ENCODE results near the gene VMA21.

Gene VMA21, protein sequence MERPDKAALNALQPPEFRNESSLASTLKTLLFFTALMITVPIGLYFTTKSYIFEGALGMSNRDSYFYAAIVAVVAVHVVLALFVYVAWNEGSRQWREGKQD
- total RNA-seq = 69.2 reads per million, percentile 75 among the genes with 10 or more reads in this experiment

DNA sequence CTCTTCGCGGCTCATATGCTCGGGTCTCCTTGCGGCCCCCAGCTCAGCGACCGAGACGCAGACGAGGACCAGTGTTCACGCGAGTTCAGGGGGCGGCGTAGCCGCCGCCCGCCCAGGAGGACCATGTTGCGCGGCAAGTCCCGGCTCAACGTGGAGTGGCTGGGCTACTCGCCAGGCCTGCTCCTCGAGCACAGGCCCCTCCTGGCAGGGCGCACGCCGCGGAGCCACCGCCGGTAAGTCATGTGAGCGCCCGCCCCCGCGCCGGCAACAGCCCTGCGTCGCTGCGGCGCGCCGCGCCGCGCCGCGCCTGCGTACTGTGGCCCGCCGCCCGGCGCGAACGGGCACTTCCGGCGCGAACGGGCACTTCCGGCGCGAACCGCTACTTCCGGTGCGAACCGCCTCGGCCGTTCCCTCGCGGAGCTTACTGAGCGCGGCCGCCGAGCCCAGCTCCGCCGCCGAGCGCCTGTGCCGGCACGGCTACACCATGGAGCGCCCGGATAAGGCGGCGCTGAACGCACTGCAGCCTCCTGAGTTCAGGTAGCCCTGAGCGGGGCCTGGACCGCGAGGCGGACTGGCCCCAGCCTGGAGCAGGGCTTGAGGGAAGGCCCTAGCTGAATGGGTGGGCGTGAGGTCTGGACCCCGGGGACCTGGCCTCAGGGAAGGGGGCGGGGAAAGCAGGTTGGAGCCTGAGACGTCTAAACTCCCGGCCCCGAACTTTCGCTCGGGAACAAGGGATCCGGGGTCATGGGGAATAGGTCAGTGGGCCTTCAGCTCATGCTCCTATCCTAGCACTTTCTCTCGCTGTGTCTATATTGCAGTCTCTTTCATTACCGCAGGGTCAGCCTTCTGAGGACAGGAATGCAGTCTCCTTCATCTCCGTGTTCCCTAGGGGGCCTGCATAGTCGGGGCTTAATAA, at the start of gene VMA21:
Gene VMA21 (plus strand): TSS at position 382 of the 916 bp plus-strand sequence. CDS start 103 bp downstream, at position 485.
- peak; percentile 69 for DNase-seq

DNA sequence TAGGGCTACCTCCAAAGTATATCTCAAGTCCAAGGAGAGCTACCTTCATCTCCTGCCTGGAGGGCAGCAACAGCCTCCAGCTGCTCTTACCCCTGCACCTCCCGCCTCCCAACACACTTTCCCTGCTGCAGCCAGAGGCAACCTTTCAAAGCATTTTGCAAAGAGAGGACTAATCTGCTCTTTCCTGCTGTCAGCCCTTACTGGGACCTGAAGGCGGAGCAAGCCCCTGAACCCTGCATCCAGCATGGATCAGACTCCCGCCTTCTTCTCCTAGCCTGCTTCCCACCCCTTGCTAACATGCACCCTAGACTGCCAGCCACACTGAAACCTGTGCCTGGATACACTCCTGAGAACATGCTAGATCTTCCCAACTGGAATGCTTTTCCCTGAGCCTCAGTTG, 37.7 kb upstream of the VMA21 start:
- DNase-seq = no peak

DNA sequence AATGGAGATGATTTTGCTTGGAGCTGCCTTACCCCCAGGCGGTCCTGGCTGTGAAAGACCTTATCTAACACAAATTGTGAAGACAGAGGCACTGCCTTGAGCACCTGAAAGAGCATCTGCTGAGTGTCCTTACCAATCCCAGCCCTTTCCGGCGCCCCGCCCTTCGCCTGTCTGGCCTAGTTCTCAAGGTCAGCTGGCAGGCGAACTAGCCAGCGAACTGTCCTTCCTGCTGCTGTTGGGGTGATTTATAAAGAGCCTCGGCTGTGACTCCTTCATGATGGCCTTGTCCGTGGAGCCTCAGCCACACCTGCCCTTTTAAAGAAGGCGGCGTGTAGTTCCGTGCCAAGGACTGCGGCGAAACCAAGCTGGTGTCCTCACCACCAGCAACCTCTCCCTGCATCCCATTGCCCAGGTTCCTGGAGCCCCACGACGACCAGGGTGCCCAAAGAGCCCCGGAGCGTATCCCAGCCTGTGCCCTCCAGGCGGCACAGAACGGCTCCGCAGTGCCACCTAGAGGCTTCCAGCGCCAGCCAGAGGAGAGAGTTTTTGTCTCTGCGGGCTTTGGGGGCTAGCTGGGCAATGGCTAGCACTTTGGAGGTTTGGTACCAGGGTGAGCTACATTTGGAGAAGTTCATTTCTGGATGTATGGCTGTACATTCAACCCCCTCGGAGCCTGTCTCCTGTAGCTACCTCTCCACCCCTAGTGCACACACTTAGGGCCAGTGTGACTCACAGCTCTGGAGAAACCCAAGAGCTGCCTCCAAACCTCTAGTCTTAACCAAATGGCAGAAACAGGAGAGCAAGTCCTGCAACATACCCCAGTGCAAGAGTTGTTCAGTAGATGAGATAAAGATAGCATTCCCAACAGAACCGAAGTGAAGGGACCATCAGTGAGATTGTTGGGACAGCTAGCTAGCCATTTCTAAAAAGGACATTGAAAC, 36.8 kb upstream of the VMA21 start:
- peak; percentile 21 for DNase-seq

DNA sequence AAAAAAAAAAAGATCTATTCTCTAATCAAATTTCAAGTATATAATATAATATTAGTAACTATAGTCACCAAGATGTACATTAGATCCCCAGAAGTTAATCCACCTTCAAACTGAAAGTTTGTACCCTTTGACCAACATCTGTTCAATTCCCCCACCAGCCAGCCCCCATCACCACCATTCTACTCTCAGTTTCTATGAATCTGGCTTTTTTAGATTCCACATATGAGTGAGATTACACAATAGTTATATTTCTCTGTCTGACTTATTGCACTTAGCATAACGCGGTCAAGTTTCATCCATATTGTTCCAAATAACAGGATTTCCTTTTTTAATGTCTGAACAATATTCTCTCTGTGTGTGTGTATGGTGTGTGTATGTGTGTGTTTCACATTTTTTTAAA, 33.7 kb upstream of the VMA21 start:
- DNase-seq = no peak

DNA sequence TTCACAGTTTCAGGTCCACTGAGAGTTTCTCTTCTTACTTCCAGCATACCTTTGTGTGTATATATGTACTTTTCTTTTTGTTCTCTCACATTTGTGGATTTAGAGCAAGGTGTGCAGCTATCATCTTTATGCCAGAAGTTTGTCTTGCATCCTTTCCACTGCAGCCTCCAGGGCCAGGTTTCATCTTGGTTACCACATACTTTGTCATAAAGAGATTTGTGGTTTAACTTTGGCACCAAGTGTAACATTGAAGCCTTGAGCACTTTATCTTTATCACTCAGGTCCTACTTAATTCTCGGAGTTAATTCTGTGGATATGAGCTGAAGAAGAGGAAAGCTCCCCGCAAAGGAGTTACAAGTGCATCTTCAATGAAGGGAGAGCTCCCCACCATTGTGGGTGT, 31.4 kb upstream of the VMA21 start:
- no peak for DNase-seq

DNA sequence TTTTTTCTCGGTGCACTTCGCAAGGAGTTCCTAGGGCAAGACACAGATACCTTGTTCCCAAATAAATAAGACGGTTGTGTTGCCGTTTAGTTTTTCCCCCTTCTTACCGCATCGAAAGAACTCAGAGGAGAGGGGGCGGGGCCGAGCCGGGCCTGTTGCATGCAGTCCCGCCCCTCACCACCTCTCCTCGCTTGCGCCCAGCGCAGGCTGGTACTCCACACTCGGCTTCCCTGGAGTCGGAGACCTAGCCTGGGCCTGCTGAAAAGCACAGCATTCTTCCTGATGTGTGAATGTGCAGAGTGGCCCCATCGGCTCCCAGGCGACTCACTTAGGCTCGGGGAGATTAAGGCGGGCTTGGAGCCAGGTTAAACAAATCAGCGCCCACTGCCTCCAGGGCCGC, 26.1 kb upstream of the VMA21 start:
- no peak for DNase-seq

DNA sequence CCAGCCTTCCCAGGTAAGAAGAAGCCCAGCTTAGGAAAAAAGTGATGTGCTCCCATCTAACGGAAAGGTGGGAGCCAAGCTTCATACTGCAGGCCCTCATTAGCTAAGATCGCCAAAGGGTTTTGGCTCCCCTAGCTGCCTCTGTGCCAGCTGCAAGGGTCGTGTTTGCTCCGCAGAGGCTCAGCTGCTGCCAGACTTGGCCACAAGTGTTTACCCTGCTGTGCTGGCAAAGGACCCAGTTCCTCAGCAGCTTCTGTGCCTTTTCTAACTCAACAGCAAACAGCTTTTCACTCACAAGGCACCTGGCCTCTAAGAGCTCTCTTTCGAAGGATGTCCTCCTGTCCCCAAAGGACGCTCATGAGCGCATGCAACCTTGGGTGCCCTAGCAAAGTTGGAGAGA, 12.2 kb upstream of the VMA21 start:
- DNase-seq = no peak

DNA sequence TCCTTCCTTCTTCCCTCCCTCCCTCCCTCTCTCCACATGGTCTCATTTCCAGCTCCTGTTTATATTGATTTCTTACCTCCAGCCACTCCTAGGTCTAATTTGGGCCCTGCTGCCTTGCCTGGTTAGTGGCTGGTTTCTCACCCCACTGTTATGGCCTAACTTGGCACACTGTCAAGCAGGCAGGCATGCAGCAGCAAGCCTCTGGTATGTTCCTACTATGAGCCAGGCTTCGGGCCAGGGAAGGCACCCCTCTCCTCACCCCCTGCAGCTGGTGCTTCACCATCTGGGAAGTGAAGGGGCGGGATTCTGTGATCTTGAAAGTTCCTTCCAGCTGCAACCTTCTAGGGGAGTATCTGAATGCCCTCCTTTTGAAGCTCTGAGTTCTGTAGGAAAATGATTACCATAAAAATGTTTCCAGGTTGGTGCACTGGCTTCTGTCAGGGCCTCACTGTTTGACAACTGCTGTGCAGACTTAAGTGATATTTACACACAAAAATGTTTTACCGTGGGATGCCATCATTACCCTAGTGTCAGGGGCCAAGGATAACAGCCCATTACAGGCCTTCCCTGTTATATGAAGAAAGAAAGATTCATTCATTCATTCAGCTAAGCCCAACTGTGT, 10.1 kb upstream of the VMA21 start:
- no peak for DNase-seq

DNA sequence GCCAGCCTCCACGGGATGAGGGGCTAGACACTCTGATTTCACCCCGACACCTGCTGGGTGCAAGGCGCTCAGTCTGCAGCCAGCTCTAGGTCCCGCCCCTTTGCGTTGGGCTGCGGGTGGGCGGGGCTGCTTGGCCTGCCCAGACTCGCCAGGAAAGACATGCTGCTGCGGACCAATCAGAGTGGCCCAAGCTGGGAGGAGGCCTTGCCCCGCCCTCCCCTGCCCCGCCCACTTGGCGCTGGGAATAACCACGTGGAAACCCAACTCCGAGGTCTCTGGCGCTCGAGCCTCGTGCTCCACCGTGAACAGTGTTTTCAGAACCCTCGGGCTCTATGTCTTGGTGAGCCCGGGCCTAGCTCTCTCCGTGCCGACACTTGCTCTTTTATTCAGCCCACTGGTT, 5.3 kb upstream of the VMA21 start:
- DNase-seq = no peak

DNA sequence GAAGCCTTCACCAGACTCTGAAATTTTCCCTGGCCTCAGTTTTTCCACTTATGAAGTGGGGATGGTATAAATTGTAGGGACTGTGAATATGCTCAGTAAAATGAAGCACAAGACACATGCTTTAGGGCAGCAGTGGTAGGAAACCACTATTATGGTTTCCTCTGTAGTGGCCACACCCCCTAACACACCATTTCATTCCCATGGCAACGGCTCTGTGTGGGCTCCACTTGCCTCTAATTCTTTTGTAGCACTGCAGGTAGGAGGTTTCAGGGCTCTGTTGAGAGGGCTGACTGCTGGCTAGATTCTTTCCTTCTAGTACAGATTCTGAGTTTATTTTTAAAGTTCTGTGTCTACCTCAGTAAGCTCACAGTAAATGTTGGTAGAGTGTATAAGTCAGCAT, 3.5 kb upstream of the VMA21 start:
- DNase-seq = peak; percentile 51

DNA sequence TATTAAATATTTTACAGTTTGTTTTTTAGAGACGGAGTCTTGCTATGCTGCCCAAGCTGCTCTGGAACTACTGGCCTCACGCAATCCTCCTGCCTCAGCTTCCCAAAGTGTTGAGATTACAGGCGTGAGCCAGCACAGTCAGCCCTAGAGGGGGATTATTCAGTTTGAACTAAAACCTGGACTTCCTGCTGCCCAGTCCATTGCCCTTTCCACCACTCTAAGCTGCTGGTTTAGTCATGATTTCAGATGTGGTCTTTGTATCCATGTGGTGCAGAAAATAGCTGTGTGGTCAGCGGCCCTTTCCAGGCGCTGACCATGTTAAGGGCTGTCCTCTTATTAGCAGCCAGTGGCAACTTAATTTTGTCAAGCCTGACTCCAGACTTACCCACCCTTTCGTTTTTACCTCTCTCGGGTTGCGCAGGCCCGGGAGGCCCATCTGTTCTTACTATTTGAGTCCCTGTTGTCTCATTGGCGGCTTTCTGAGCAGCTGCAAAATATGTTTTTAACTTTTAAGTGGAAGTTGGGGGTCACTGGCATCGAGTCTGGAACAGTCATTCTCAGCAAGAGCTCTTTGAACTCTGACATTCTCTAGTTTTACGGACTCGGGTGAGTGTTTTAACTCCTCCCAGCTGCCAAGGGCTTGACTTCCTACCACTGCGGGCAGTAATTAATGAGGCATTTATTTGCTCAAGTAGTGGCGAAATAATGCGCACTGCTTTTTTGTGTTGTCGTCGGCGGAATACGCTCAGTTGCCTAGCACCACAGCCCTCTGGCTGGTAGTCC, 773 bp upstream of the VMA21 start:
- peak; percentile 10 for DNase-seq

DNA sequence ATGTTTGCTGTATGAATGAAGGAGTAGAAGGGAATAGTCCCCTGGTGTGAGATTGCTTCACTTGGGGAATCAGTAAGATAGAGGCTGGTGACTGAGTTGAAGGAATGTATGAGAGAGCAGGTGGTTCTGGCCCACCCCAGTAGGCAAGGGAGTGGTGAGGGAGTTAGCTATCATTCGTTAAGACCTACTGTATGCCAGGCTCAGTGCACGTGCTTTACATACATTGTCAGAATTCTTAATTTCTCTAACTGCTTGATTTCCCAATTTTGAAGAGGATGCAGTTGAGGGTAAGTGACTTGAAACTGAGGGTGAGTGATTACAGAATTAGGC, 700 bp downstream of the VMA21 start:
- DNase-seq = no peak

DNA sequence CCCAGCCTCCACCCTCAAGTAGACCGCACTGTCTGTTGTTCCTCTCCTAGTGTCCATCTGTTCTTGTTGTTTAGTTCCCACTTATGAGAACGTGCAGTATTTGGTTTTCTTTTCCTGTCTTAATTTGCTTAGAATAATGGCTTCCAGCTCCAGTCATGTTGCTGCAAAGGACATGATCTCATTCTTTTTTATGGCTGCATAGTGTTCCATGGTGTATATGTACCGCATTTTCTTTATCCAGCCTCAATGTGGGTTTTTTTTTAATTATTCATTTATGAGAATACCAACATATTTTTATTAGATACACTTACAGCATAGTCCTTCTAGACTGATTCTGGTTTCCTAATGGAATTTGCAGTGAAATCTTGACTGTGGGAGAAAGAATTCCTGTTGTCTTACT, 1.3 kb downstream of the VMA21 start:
- no peak for DNase-seq

DNA sequence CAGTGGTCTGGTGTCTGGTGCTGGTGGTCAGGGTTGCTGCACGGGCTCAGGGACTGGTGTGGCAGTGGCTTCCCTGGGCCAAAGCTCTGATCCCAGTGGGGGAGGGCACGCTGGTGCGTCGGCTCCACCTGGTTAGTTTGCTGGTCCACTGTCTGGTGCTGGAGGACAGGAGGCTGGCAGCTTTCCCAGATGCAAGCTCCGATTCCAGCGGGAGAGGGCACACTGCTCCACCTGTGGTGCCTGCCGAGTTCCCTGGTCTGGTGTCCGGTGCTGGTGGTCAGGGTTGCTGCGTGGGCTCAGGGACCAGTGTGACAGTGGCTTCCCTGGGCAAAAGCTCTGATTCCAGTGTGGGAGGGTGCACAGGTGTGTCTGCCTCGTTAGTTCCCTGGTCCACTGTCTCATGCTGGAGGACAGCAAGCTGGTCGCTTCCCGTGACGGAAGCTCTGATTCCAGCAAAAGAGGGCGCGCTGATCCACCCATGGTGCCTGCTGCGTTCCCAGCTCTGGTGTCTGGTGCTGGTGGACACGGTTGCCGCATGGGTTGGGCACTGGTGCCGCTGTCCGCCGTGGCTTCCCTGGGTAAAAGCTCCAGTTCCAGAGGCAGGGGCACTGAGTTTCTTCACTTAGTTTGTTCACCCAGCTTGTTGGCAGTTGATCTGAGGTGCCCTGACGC, 5.8 kb downstream of the VMA21 start:
- DNase-seq = no peak

DNA sequence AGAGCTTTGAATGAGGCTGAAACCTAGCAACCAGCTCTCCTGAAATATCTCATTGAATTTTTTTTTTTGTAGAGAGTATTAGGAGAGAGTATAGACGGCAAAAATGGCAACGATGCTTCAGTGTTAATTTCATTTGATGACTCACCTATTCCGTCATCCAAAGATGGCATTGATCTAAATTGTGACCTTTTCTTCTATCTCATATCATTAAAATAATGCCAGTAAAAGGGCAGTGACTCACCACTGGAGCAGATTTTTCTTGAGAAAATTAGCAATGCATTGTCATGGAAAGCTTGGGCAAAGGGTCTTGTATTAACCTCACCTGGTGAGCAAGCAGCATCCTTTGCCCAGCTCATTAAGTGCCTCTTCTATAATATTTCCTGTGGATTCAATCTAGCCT, 19.6 kb downstream of the VMA21 start:
- DNase-seq = no peak

DNA sequence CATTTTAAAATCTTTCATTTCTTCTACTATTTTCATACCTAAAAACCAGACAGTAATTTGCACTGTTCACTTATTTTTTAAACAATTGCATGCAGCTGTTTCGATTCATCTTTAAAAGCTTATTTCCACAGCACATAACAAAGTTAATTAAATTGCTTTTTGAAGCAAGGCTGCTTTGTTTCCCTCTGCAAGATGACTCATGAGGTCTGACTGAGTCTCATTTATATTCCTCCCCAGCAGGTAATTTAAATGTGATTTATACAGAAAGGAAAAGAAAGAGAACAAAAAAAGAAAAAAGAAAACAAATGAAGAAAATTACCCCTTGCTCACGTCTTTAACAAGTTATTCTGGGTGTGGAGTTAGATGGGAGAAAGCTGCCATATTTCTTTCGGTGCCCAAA, 22.8 kb downstream of the VMA21 start:
- DNase-seq = no peak

DNA sequence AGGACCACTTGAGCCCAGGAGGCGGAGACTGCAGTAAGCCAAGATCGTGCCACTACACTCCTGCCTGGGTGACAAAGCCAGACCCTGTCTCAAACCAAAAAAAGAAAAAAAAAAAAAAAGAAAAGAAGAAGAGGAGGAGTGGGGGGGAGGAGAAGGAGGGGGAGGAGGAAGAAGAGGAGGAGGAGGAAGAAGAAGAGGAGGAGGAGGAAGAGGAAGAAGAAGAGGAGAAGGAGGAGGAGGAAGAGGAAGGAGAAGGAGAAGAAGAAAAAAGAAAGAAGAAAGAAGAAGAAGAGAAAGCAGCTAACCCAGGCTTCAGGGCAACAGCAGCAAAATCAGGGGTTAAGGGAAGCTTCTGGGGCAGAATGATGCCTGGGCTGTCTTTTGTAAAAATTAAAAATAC, 27.5 kb downstream of the VMA21 start:
- DNase-seq = no peak

DNA sequence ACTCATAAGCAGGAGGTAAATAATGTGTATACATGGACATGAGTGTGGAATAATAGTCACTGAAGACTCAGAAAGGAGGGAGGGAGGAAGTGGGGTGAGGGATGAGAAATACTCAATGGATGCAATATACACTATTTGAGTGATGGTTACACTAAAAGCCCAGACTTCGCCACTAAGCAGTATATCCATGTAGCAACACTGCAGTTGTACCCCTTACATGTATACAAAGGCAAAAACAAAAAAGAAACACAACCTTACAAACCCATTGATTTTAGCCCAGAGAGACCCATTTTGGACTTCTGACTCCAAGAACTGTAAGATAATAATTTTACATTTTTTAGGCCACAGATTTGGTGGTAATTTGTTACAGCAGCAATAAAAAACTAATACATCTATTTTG, 51.5 kb downstream of the VMA21 start:
- no peak for DNase-seq

DNA sequence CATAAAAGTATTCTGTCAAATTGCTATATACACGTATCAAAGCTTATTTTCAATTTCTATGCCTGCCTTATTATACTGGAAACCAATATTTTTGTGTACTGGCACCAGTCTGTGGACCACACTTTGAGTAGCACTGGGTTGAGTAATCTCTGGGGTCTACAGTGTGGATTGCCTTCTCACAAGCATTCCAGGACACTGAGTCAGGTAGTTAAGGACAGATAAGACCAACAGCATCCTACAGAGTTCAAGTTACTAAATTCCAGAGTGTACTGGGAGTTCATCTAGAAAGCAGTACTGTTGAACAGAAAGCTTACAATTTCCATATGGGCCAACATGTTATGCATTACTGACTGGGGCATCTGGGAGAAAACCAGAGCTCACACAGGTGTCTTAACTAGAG, 61.8 kb downstream of the VMA21 start:
- DNase-seq = no peak

All from effector CD4-positive, alpha-beta T cell (primary cell).